ENCODE results near the gene GATA6.

Gene GATA6

DNA sequence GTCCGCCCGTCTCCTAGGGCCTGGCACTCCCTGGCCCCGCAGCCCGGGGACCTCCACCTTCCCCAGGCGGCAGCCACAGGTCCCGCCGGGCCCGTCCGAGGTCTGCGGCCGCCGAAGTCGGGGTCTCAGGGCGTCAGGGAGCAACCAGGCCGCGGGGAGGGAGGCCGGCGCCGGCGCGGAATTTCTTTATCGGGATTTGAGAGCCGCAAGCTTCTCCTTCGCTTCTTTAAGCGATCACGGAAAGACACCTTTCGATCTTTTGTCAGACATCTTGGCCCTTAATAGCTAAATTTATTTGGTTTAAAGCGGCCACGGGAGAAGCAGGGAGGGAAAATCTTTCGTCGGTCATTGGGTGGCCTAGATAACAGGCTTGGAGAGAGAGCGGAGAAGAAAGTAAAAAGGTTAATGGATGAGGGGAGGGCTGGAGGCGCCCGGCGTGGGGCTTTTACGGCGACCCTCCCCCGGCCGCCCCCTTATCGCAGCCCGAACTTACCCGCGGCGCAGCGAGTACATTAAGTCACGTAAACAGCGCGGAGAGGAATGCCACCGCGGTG is 4.3 kb upstream of the GATA6 start:
- DNase-seq (ENCODE audit: low spot score), result no peak
- in situ Hi-C loops (cut with MboI; ENCODE audit: low sequenced_read_pairs, unreplicated experiment), result no loop called here
- TF ChIP-seq, protein P1, sequence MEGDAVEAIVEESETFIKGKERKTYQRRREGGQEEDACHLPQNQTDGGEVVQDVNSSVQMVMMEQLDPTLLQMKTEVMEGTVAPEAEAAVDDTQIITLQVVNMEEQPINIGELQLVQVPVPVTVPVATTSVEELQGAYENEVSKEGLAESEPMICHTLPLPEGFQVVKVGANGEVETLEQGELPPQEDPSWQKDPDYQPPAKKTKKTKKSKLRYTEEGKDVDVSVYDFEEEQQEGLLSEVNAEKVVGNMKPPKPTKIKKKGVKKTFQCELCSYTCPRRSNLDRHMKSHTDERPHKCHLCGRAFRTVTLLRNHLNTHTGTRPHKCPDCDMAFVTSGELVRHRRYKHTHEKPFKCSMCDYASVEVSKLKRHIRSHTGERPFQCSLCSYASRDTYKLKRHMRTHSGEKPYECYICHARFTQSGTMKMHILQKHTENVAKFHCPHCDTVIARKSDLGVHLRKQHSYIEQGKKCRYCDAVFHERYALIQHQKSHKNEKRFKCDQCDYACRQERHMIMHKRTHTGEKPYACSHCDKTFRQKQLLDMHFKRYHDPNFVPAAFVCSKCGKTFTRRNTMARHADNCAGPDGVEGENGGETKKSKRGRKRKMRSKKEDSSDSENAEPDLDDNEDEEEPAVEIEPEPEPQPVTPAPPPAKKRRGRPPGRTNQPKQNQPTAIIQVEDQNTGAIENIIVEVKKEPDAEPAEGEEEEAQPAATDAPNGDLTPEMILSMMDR (IDR thresholded peaks at IDR 0.05; ENCODE audit: borderline replicate concordance, control extremely low read depth, extremely low read depth, insufficient read depth, missing control alignments), result no peak

- in situ Hi-C loops (cut with MboI; ENCODE audit: low sequenced_read_pairs, unreplicated experiment), result no loop called here
Measured at GRCh38 chr18:22165603-22166068, 3.8 kb upstream of the GATA6 start.

DNA sequence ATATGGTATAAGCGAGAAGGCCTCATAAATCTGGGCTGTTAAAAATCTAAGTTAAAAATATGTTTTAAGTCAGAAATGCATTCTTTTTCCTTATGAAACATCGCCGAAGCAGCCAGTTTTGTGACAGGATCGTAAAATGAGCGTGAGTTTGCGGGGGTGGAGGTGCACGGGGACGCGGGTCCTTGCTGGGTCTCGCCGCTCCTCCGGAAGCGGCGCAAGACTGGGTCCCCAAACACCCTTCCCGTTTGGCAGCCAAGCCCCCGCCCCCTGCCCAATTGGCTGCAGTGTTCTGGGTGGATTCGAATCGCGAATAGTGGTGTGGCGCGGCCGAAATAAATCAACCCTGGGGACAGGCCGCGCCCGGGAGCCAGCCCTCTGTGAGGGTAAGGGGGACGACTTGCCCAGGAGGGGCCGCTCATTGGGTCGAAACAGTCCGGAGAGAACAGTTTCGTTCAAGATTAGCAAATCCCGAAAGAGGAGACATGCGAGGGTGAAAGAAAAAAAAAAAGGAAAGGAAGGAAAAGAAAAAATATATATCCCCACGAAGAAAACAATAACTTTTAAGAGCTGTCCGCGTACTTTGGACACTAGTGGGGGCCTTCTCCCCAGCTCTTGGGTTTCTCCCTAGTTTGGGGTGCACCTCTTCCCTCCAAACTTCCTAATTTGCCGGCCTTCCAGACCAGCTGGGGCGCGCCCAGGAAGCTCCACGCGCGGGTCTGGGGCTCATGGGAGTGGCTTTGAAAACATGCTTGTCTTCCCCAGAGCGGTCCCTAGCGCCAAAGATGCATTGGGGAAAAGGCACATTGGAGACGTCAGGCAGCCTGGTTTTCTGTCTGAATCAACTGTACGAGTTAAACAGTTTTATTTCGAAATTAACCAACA is 3.1 kb upstream of the GATA6 start:
- in situ Hi-C loops (cut with MboI; ENCODE audit: low sequenced_read_pairs, unreplicated experiment), result no loop called here
- DNase-seq (ENCODE audit: low spot score), result no peak
- TF ChIP-seq, protein P1 (IDR thresholded peaks at IDR 0.05; ENCODE audit: borderline replicate concordance, control extremely low read depth, extremely low read depth, insufficient read depth, missing control alignments), result no peak

More at GRCh38 chr18:22165603-22166068, 3.8 kb upstream of the GATA6 start:
- DNase-seq (ENCODE audit: low spot score), result no peak
- TF ChIP-seq, protein P1 (IDR thresholded peaks at IDR 0.05; ENCODE audit: borderline replicate concordance, control extremely low read depth, extremely low read depth, insufficient read depth, missing control alignments), result no peak

DNA sequence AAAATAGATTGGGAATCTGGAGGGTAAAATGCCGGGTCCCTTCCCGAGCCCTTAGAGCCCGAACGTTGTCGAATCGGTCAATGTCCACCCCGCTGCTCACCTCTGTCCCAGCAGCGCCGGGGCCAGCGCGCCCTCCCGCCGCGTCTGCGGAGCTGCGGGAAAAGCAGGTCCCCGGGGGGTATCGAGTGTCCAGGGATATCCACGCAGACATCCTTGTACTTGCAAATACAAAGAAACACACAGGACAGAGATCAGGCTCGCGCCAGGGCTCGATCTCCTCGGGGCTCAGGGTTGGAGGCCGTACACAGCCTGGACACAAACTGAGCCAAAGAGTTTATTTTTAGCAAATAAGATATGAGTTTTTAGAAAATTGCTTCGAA is 2.3 kb upstream of the GATA6 start:
- no peak for DNase-seq (ENCODE audit: low spot score)
- in situ Hi-C loops (cut with MboI; ENCODE audit: low sequenced_read_pairs, unreplicated experiment), result no loop called here
- TF ChIP-seq, protein P1 (IDR thresholded peaks at IDR 0.05; ENCODE audit: borderline replicate concordance, control extremely low read depth, extremely low read depth, insufficient read depth, missing control alignments), result no peak

- DNase-seq (ENCODE audit: low spot score), result no peak
- in situ Hi-C loops (cut with MboI; ENCODE audit: low sequenced_read_pairs, unreplicated experiment), result no loop called here
- TF ChIP-seq, protein P1 (IDR thresholded peaks at IDR 0.05; ENCODE audit: borderline replicate concordance, control extremely low read depth, extremely low read depth, insufficient read depth, missing control alignments), result no peak
Measured at GRCh38 chr18:22167471-22168241, 1.7 kb upstream of the GATA6 start.

- TF ChIP-seq, protein P1 (IDR thresholded peaks at IDR 0.05; ENCODE audit: borderline replicate concordance, control extremely low read depth, extremely low read depth, insufficient read depth, missing control alignments), result no peak
- DNase-seq (ENCODE audit: low spot score), result no peak
- in situ Hi-C loops (cut with MboI; ENCODE audit: low sequenced_read_pairs, unreplicated experiment), result no loop called here
Measured at GRCh38 chr18:22168360-22168921, 948 bp upstream of the GATA6 start.

All from GM13976 (cell line).